ENCODE measurements around the gene HOXB9. TPM values are rescaled to one million over a fixed set of nuclear protein-coding genes. Genes with fewer than 3 reads are reported as not detected.

The HOXB9 gene
- total and polyA plus RNA-seq, 11 donors: not detected

GRCh38 chr17:48606892-48607614 lies 19.1 kb downstream of the HOXB9 start:
- H3K4me1 ChIP-seq: peaks cover 0 to 31% (median 11%) of the 10 kb centered on the region in 12 donors
- WGBS, 4 donors: 25 to 41% (median 32%) methylated on average over 9 of the region's 9 CpGs
- TF ChIP-seq, protein P1, sequence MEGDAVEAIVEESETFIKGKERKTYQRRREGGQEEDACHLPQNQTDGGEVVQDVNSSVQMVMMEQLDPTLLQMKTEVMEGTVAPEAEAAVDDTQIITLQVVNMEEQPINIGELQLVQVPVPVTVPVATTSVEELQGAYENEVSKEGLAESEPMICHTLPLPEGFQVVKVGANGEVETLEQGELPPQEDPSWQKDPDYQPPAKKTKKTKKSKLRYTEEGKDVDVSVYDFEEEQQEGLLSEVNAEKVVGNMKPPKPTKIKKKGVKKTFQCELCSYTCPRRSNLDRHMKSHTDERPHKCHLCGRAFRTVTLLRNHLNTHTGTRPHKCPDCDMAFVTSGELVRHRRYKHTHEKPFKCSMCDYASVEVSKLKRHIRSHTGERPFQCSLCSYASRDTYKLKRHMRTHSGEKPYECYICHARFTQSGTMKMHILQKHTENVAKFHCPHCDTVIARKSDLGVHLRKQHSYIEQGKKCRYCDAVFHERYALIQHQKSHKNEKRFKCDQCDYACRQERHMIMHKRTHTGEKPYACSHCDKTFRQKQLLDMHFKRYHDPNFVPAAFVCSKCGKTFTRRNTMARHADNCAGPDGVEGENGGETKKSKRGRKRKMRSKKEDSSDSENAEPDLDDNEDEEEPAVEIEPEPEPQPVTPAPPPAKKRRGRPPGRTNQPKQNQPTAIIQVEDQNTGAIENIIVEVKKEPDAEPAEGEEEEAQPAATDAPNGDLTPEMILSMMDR (IDR thresholded peaks at IDR 0.05): no peak
- no peak for TF ChIP-seq POLR2A (IDR thresholded peaks at IDR 0.05)
- H3K4me3 ChIP-seq: no peak overlapping the region
- intact Hi-C loops (cut with DNase I): no loop called here
- H3K36me3 ChIP-seq: no peaks in the 10 kb centered on the region
- peaks cover 82 to 100% (median 100%) of the 10 kb centered on the region in 9 donors for H3K27me3 ChIP-seq
- no peak overlapping the region for H3K27ac ChIP-seq
- H3K9me3 ChIP-seq: peaks cover 0 to 3% (median 0%) of the 10 kb centered on the region in 12 donors
- DNase-seq (no peak), ATAC-seq (no peak)

DNA sequence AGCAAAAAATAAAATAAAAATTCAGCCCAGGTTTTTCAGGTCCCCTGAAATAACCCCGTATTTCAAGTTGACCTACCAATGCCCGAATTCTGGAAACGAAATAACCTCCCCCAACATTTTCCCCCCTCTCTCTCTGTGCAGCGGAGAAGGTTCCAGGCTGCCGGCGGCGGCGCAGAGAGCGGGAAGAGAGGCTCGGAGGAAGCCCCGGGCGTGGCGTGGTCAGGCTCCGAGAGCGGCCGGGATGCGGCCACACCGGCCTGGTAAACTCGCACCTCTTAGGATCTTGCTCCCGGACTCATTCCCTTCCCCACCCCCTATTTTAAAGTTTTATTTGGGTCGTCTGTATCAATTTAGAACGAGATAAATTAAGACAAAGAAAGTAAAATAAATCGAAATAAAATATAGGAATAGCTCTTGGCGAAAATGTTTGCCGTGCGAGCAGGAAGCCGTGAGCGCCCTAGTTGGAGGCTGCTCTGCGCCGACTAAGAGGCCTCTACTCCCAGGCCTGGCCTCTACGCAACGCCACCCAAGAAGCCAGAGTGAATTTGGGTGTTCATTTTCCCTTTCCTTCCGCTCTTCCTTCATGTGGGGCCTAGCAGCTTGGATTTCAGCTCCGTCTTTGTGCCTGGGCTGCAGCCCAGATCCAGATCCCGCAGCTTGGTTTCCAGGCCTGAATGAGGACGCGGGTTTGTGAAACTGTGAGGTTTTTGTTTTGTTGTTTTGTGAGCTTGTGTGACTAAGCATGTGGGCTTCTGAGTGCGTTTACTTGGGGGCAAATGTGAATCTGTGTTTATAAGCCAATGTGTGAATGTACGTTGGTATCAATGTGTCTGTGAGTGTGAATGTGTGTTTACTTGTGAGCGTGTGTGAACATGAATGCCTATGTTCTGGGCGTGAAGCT lies 19.9 kb downstream of the HOXB9 start:
- 21 to 29% (median 21%) methylated on average over 41 of the region's 41 CpGs for WGBS, 4 donors
- DNase-seq (no peak), ATAC-seq (no peak)
- H3K27me3 ChIP-seq: peaks cover 82 to 100% (median 100%) of the 10 kb centered on the region in 9 donors
- H3K36me3 ChIP-seq: no peaks in the 10 kb centered on the region
- peaks cover 0 to 3% (median 0%) of the 10 kb centered on the region in 12 donors for H3K9me3 ChIP-seq
- peaks cover 0 to 24% (median 11%) of the 10 kb centered on the region in 12 donors for H3K4me1 ChIP-seq
- no peak for TF ChIP-seq POLR2A (IDR thresholded peaks at IDR 0.05)
- TF ChIP-seq, protein P1 (IDR thresholded peaks at IDR 0.05): no peak
- H3K4me3 ChIP-seq: no peak overlapping the region
- intact Hi-C loops (cut with DNase I): no loop called here
- no peak overlapping the region for H3K27ac ChIP-seq

DNA sequence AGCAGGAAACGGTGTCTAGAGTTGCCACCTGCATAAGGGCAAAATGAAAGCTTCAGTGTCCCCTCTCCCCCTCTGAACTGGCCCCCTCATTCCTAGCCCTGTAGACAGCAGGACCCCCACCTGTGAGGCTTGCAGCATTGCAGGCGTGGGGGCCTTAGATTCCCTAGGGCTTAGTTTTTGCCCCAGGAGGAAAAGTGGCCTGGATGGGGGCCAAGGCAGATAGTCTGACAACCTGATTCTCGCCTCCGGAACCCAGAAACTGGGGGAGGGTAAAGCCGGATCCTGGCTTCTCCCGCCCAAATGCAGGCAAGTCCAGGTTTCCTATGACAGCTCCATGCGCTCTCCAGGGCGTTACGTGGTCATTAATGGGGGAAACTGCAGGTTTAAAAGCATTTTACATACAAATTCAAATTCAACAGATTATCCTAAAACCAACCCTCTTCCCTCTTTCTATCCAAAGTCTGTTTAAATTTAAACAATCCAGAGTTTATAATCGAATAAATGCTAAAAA lies 20.7 kb downstream of the HOXB9 start:
- no peak for ATAC-seq
- Histone ChIP-seq H3K27me3 (peaks cover 78 to 100% (median 98%) of the 10 kb centered on the region in 9 donors), H3K4me1 (peaks cover 0 to 16% (median 6%) of the 10 kb centered on the region in 12 donors), H3K36me3 (no peaks in the 10 kb centered on the region), H3K27ac (no peak overlapping the region), H3K9me3 (peaks cover 0 to 3% (median 0%) of the 10 kb centered on the region in 12 donors), H3K4me3 (no peak overlapping the region)
- no peak for DNase-seq
- no peak for TF ChIP-seq POLR2A (IDR thresholded peaks at IDR 0.05)
- TF ChIP-seq, protein P1 (IDR thresholded peaks at IDR 0.05): no peak
- intact Hi-C loops (cut with DNase I): no loop called here
- 9 to 17% (median 15%) methylated on average over 9 to 10 of the region's 10 CpGs for WGBS, 4 donors
